GM13977 (cell line): ENCODE results near the gene RASAL2.
"Not testable (repeated sequence)": the region's sequence is repeated elsewhere in the genome, so short reads cannot be mapped to it uniquely, and the experiment has no call there.

Experiments used
- DNase-seq: peaks from one replicate; pipeline ENCODE4 v3.0.0; 2012; ENCODE audit warnings: low spot score
- in situ Hi-C: fragments of 300-500 bp; cut with MboI; formaldehyde crosslinking; loops from one replicate; pipeline ENCODE4 v1.12.0; 2022; ENCODE audit warnings: low sequenced_read_pairs, low pct_unique_long_range_greater_than_20kb, mixed read lengths, inconsistent platforms; ENCODE audit not compliant: unreplicated experiment
- TF ChIP-seq, protein P1 (sequence below): IDR thresholded peaks from 2 replicates; pipeline ENCODE4 v1.5.1; 2012; ENCODE audit warnings: mild to moderate bottlenecking, control low read depth; ENCODE audit not compliant: insufficient read depth; ENCODE audit errors: extremely low read depth, missing control alignments

Gene RASAL2

DNA sequence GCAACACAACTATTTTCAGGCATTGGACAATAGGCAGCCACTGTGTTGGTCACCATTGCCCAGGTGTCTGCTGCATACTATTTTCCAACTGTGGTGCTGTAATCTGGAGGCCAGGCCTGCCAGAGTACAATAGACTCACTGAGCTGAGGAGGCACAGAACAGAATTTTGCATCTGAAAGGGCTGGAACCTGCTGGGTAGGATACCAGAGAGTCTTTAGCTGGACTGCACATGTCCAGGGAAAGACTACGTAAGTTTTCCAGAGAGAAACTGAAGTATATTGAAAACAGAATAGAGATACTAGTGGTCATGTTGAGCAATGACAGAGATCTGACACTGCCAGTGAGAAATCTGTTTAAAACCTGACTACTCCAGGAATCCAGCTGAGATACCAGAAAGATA is 200.8 kb downstream of the RASAL2 start:
- no peak for DNase-seq
- in situ Hi-C loops = no loop called here

DNA sequence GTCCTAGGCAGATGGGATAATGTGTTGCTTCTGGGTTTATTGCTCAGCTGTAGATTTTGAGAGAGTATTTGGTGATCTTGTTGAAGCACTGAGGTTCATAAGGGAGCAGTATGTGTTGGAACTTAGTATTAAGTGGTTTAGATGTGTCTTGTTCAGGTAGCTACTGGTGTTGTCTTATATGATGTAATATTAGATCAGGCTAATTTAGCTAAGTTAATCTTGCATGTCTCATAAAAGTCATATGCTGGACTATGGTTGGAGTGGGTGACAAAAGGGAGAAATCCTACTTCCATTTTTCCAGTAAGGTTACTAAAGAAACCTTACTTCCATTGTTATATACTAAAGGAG is 206.4 kb downstream of the RASAL2 start:
- TF ChIP-seq, protein P1, sequence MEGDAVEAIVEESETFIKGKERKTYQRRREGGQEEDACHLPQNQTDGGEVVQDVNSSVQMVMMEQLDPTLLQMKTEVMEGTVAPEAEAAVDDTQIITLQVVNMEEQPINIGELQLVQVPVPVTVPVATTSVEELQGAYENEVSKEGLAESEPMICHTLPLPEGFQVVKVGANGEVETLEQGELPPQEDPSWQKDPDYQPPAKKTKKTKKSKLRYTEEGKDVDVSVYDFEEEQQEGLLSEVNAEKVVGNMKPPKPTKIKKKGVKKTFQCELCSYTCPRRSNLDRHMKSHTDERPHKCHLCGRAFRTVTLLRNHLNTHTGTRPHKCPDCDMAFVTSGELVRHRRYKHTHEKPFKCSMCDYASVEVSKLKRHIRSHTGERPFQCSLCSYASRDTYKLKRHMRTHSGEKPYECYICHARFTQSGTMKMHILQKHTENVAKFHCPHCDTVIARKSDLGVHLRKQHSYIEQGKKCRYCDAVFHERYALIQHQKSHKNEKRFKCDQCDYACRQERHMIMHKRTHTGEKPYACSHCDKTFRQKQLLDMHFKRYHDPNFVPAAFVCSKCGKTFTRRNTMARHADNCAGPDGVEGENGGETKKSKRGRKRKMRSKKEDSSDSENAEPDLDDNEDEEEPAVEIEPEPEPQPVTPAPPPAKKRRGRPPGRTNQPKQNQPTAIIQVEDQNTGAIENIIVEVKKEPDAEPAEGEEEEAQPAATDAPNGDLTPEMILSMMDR = no peak
- DNase-seq = no peak
- in situ Hi-C loops = no loop called here

More for the DNA sequence above, 200.8 kb downstream of the RASAL2 start:
- TF ChIP-seq, protein P1 = no peak

DNA sequence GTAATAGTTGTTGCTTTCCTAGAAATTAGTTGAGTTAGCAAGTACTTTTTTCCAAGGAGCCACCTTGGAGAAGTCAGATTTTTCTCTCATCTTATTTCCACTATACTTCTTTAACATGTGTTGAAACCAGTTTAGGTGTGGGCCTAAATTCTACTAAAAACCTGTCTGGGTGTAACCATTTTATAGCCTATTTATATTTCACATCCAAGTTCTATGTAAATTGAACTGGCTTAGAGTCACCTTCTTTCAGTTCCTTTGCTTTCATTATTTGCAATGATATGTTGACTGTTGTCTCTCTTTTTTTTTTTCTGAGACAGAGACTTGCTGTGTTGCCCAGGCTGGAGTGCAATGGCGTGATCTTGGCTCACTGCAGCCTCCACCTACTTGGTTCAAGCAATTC is 207.2 kb downstream of the RASAL2 start:
- TF ChIP-seq, protein P1 = no peak
- in situ Hi-C loops = no loop called here
- DNase-seq = no peak

DNA sequence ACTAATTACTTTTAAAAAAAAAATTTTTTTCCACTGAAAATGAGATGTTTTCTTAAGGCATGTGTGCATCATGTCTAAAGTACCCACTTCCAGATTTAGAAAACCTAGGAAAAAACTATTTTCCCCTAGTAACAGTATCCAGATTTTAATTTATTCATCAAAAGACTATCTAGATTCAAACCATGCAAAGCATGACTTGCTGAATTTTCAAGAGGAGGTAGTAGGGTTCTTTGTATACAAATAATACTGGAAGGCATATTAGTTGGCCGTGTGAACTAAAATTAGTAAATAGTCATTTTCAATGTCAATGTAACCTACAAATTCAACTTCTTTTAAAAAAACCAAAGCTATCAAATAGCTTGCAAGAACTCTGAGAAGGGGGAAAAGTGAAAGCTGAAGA is 213.4 kb downstream of the RASAL2 start:
- DNase-seq = no peak
- TF ChIP-seq, protein P1 = no peak
- in situ Hi-C loops = no loop called here

DNA sequence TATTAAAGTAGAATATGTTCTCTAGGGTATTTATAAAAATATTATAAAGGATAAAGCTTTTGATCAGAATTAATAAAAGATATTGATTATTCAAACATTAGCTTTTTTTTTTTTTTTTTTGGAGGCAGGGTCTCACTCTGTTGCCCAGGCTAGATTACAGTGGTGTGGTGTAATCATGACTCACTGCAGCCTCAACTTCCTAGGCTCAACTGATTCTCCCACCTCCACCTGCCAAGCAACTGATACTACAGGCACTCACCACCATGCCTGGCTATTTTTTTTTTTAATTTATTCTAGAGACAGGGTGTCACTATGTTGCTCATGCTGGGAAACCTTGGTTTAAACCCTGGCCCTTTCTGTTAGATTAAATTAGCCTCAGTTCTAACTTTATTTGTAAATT is 214.5 kb downstream of the RASAL2 start:
- in situ Hi-C loops = no loop called here
- no peak for DNase-seq
- TF ChIP-seq, protein P1 = no peak

DNA sequence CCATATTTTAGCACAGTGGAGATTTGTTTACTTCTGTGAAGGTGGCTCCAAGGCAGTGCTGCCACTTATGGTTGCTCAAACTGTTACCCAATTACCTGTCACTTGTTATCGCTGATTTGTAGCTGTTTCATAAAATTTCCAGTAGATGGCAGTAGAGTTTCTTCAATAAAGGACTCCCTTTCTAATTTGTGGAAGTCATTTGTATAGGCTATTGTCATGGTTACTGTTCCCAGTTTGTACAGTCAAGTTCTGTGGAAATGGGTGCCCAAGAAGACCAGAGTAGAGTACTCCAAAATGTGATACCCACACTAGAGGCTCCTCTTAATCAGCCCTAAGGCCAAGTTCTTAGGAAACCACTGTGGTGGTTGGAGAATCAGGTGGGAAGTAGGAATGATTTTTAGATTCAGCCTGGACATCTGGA is 216.8 kb downstream of the RASAL2 start:
- TF ChIP-seq, protein P1 = peak; percentile 60
- DNase-seq = peak; percentile 38
- in situ Hi-C loops = no loop called here

DNA sequence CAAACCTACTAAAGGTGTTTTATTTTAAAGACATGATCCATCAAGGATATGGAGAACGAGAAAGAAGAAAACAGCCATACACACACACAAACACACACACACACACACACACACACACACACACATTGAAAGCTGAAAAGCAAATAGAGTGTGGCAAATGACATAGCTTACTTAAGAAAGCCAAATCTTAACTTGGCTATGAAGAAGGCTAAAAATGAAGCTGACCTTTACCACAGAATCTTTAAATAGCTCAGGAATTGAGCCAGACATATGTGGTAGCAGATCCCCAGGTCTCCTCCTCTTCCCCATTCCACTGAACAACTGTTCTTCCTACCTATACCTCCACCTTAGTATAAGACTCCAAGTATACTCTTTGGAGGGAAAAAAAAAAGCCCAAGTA is 217.3 kb downstream of the RASAL2 start:
- TF ChIP-seq, protein P1 = no peak
- DNase-seq = no peak
- in situ Hi-C loops = no loop called here

GRCh38 chr1:178320280-178320982 is 226.5 kb downstream of the RASAL2 start:
- in situ Hi-C loops, DNase-seq: not testable (repeated sequence)
